Hematopoietic multipotent progenitor cell treated with erythropoietin and hydrocortisone succinate and interleukin-3 and kit ligand, for 15 days (in vitro differentiated cells): Measurements from ENCODE around the gene SLC1A4.
"Not testable (repeated sequence)": the region's sequence is repeated elsewhere in the genome, so short reads cannot be mapped to it uniquely, and the experiment has no call there.

Experiments used
- DNase-seq: peaks from one replicate; pipeline ENCODE4 v3.0.0-alpha.2; 2015; ENCODE audit warnings: low spot score

SLC1A4 gene

GRCh38 chr2:65026704-65027464 is 37.7 kb downstream of the SLC1A4 start:
- no peak for DNase-seq

- no peak for DNase-seq
Measured at GRCh38 chr2:65027616-65028244, 38.5 kb downstream of the SLC1A4 start.

DNA sequence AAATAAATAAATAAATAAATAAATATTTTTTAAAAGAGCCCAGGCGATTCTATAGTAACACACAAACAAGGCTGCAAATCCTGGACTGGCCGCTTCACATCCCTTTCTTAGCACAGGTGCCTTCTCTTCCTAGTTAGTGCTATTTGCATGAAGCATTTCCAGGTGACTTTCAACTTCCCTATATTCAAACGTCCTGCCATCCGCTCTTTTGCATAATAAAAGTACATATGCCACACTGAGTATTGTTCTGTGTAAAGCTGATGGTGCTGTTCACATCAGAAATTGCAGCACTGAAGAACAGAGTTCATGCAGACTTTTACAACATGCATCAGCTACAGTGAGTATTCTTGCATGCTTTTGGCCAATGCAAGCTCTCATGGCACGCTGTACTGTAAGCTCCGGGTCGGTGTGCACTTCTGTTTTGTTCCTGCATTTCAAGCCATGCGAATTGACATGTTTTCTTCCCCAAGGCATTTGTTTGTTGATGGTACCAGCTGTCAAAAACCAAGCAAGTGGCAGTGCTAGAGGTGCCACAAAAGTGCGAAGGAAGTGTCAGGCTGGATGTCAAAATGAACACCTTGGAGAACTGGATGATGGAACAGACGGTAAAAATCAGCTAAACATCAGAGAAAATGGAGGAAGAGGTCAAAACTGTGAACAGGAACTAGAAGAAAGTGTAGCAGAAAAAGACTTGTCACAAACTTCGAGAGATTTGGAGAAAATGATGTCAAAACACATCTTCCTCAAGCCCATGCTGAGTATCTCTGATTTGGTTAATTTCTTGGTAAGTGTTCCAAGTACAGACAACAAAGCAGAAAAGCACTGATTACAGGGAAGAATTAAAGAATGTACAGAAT is 41.5 kb downstream of the SLC1A4 start:
- no peak for DNase-seq

GRCh38 chr2:65031341-65032018 is 42.3 kb downstream of the SLC1A4 start:
- no peak for DNase-seq

DNA sequence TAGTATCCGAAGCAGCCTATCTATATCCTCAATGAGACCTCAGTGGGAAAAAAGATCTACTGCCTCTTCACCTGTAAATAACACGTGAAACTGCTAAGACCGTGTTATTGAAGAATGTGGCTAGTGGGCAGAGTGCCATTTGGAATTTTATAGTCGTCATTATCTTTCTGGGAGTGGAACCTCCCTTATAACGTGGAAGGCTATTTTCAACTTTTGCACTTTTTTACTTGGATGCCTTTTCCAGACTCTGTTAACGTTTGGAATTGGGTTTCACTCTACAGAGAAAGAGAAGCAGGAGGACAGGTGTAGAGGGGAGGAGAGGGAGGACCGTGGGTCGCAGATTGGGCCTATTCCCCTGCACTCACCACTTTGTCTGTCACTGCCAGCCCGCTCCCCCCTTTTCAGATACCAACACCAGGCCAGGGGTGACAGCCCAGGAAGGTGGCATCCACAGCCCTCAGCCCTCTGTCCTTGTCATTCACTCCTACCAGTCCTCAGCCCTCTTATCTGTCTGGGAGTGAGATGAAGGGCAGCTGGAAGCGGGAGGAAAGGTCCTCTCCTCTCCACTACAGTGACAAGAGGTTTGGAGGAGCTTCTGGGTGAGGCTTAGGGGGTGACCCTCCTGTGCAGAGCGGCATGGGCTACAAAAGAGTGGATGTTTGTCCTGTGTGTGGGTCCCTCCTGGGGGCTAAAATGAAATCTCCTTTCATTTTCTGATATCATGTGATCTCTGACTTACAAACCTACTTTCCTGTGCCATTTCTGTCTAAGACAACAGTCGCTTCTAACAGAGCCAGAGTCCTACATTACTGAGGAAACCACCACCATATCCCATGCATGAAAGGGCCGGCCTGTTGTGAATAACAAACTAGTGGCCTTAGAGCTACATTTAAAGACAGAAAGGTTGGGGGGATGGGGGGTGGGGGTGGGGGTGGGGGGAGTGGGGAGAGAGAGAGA is 43.1 kb downstream of the SLC1A4 start:
- DNase-seq = no peak

DNA sequence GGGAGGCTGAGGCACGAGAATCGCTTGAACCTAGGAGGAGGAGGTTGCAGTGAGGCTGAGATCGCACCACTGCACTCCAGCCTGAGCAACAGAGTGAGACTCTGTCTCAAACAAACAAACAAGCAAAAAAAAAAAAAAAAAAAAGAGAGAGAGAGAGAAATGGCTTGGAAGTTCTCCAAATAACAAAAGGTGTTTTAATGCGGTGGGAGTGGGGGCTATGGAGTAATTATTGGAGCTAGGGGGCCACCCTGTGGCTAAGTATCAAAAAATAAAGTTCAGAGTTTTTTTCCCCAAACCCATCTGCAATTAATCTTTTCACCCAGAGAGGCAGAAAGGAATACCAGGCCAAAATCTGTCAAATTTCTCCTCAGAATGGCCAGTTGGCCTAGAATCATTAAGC is 44.0 kb downstream of the SLC1A4 start:
- no peak for DNase-seq

- DNase-seq = not testable (repeated sequence)
Measured at GRCh38 chr2:65033667-65034066, 44.5 kb downstream of the SLC1A4 start.

GRCh38 chr2:65035351-65035943 is 46.2 kb downstream of the SLC1A4 start:
- DNase-seq = no peak

GRCh38 chr2:65037178-65037577 is 48.0 kb downstream of the SLC1A4 start:
- no peak for DNase-seq

- no peak for DNase-seq
Measured at GRCh38 chr2:65039640-65040039, 50.4 kb downstream of the SLC1A4 start.

DNA sequence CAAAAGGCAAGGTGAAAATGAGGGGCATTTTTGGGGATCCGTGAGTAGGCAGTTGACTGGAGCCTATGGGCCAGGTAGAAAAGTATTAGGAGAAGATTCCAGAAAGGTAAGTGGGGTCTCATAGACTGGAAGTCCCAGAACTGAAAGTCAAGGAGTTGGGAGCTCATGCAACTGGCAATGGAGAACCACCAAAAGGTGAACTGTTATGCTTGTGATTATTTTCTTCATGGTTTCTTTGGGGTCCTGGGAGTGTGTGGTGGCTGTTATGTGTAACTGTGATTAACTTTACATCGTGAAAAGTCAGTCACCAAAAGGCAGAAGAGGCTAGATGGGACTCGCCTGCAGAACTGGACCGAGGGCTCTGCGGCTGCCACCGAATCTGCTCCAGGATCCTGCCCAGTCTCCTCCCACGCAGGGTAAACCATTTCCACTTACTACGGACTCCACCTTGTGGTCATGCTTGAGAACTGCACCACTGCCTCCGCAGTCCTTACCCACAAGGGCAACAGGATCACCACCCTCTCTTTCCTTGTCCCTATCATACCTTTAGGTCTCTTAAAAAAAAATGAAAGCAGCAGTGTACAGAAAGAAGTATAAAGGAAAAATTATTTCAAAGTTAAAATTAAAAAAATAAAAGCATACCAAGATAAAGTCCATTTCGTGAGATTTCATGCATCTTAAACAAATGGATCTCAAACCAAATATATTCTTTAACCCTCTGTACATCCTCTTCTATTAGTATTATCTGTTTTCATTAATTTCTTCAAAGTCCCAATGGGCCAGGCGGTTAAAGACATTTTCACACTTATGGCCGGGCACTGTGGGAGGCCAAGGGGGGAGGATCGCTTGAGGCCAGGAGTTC is 51.4 kb downstream of the SLC1A4 start:
- peak; percentile 85 for DNase-seq

DNA sequence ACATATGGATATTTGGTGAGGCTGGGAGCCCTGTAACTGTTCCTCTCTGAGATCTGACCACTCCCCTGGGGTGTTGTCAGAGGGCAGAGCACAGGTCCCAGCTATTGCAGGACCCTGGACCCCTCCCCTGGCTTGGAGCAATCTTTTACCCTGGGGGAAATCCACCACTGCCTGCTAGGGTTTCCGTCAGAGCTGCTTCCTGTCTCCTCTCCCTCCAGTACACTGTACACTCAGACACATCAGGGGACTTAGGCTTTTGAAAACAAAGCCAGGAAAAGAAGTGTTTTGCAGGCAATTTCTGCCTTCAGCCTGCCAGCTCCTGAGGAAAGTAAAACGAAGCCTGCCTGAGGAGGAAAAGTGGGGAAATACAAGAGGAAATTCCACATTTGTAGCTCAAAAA is 53.8 kb downstream of the SLC1A4 start:
- DNase-seq = no peak

DNA sequence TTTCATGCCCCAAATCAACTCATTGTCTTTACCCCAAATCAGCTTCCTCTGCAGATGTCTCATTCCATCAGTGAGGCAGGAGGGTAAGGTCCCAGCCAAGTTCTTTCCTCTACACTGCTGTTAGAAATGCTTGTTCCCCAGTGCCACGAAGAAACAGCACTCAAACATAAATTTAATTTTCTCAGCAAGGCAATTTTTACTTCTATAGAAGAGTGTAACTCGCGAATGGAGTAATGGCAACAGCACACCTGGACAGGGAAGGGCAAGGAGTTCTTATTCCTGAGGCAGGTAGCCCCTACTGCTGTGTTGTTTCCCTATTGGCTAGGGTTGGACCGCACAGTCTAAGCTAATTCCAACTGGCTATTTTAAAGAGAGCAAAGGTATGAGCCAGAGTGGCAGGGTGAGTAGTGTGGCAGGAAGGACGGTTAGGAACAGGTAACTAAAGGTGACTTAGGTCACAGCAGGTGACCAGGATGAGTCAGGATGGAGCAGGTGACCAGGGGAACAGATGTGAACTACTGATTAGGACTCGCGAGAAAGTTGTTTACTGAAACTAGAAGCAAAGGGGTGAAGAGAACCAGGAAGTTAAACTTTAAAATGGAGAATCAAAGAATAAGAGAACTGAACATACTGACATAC is 55.0 kb downstream of the SLC1A4 start:
- no peak for DNase-seq

DNA sequence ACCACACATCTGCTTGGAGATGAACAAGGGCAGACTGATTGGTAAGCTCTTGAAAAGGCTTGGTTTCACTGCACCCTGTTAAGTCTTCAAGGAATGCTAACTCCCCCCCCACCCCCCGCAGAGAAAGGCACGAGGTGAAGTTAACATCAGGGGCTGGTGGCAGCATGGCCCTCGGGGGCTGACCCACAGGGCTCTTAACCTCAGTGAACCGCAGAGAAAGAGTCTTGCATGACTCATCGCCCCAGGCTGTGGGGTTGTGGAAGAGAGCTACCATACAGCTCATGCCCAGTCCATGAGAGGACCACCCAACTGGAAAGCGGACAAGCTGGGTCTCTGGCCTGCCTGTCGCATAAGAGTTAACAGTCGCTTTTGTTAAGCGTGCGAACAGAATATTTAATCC is 56.5 kb downstream of the SLC1A4 start:
- DNase-seq = no peak

DNA sequence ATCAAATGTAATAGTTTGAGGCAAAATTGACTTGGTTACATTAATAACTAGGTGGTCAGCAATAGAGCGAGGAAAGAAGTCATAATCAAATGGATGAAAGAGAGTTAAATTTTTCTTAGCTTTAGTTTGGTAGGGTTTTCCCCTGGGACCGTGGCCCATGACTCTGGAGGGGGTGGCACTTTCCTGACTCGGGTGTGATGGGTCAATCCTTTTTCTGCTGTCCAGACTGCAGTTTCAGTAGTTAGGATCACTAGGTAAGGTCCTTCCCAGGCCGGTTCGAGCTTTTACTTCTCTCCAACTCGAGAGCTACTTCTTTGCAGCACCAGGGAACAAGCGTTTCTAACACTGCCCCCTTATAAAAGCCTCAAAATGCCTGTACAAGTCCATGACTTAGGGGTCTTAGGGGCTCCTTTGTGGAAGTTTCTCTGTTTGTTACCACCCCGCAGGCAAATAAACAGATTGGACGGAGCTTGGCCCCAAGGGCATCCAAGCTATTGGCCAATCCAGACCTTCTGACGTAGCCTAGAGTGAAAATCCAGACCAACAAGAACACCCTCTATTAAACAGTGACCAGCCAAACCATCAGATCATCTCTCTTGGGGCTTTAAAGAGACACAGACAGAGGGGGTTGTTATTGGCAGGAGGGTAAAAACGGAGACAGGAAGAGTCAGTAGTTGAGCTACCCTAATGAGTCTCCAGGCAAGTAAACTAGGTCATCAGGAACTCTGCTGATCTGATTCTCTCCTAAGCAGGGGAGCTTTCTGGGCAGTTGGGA is 57.6 kb downstream of the SLC1A4 start:
- DNase-seq = no peak

DNA sequence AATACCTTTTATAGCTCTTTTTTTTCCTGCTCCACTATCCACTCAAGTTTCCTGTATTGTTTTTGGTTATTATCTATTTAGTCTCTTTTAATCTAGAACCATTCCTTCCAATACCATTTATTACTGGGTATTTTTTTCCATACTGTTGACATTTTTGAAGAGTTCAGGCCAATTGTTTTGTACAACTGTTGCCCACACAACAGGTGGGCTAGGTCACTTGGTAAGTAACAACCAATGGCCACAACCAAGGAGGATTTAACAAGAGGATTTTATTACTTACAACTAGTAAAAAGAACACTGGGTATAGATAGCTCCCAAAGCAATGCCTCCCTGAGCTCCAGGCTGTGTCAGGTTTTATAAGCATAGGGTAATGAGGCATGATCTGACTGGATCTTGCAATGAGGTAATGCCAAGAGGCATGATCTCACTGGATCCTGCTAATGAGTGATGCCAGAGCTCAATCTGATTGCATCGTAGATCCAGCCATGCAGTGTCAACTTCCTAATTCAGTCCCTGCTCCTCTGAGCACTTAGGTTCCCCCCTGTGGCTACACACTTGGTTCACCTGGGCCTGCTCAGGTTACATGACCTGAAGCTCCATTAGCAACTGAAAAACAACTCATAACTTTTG is 59.9 kb downstream of the SLC1A4 start:
- DNase-seq = no peak

DNA sequence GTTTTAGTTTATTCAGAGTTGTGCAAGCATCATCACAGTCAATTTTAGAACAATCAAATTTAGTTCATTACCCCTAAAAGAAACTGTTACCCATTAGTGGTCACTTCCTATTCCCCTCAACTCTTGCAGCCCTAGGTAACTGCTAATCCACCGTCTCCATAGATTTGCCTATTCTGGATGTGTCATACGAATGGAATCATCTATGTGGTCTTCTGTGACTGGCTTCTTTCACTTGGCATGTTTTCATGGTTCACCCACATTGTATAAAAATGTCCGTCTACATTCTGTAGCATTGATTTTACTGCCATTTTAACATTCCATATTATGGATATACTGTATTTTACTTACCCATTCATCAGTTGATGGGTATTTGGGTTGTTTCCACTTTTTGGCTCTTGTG is 61.7 kb downstream of the SLC1A4 start:
- DNase-seq = no peak

- DNase-seq = no peak
Measured at GRCh38 chr2:65053199-65053598, 64.0 kb downstream of the SLC1A4 start.
